Erythroblast (primary cell): ENCODE results near the gene RAP1GAP.

ENCODE experiments used
- DNase-seq, 2 experiments: peaks; one replicate each; lab custom pipeline; 2025; lab: John Stamatoyannopoulos, UW
- GATA1 ChIP-seq: IDR thresholded peaks from 2 replicates; pipeline ENCODE4 v1.6.1; 2011; ENCODE audit warnings: low read depth, mild to moderate bottlenecking, control low read depth, low read length, moderate library complexity
- POLR2A ChIP-seq: IDR thresholded peaks from 2 replicates; pipeline ENCODE4 v1.6.1; 2011; ENCODE audit warnings: mild to moderate bottlenecking, low read length

The RAP1GAP gene

DNA sequence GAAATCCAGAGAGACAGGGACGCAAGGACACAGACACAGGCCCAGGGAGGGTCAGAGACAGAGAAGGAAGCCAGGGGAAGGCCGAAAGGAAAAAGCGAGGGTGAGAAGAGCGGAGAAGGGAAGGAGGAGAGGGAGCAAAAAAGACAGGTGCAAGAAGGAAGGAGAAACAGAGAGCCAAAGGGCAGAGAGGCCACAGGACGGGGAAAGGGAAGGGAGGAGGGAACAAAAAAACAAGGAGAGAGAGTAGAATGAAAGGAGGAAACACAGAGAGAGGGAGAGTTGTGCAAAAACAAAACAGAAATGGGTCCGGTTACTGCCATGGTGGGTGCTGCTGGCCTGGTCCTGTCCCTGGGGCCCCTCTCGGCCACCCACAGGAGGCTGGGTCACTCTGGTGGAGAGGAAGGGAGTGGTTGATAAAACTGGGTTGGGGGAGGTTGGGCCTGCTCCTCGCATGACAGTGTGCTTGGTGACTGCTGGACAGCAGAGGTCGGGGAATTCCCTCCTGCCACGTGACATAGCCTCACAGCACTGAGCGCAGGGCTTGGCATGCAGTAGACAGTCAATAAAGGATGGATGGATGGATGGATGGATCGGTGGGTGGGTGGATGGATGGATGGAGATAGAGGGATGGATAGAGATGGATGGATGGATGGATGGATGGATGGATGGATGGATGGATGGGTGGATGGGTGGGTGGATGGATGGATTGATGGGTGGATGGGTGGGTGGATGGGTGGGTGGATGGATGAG lies 64.8 kb downstream of the RAP1GAP start:
- TF ChIP-seq POLR2A (no peak), GATA1 (no peak)
- no peak for DNase-seq

- TF ChIP-seq GATA1 = no peak
- TF ChIP-seq POLR2A = no peak
- DNase-seq = no peak
Measured at GRCh38 chr1:21603177-21604138, 65.7 kb downstream of the RAP1GAP start.

GRCh38 chr1:21601278-21602048 lies 67.7 kb downstream of the RAP1GAP start:
- no peak for TF ChIP-seq POLR2A
- TF ChIP-seq GATA1 = no peak

GRCh38 chr1:21599402-21599801 lies 69.8 kb downstream of the RAP1GAP start:
- no peak for DNase-seq
- no peak for TF ChIP-seq POLR2A
- TF ChIP-seq GATA1 = no peak

More at GRCh38 chr1:21601278-21602048, 67.7 kb downstream of the RAP1GAP start:
- no peak for DNase-seq

DNA sequence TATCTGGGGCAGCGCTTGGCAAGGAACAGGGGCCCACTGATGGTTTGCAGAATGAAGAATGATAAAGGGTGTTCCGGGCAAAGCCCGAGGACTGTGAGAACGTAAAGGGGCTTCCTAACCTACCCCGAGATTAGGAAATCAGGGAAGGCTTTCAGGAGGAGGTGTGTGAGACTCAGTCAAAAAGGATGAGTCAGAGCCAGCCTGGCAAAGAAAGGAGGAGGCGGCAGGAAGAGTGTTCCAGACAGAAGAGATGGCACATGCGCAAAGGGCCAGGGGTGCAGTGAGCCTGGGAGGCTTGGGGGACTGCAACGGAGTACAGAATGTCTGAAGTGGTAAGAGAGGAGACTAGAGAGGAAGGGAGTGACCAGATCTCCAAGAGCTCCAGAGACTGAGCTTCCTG lies 70.3 kb downstream of the RAP1GAP start:
- TF ChIP-seq POLR2A (no peak), GATA1 (no peak)
- no peak for DNase-seq

GRCh38 chr1:21598417-21598816 lies 70.7 kb downstream of the RAP1GAP start:
- TF ChIP-seq POLR2A (no peak), GATA1 (no peak)
- DNase-seq = no peak

- no peak for DNase-seq
- no peak for TF ChIP-seq GATA1
- TF ChIP-seq POLR2A = no peak
Measured at GRCh38 chr1:21597753-21598152, 71.4 kb downstream of the RAP1GAP start.

GRCh38 chr1:21596628-21597027 lies 72.5 kb downstream of the RAP1GAP start:
- no peak for DNase-seq
- TF ChIP-seq GATA1 (no peak), POLR2A (no peak)

GRCh38 chr1:21596174-21596573 lies 73.0 kb downstream of the RAP1GAP start:
- DNase-seq = no peak
- TF ChIP-seq GATA1 (no peak), POLR2A (no peak)

- TF ChIP-seq POLR2A (no peak), GATA1 (no peak)
- DNase-seq = peak in 1 of 2 experiments; percentile 76
Measured at GRCh38 chr1:21594935-21595897, 73.9 kb downstream of the RAP1GAP start.

DNA sequence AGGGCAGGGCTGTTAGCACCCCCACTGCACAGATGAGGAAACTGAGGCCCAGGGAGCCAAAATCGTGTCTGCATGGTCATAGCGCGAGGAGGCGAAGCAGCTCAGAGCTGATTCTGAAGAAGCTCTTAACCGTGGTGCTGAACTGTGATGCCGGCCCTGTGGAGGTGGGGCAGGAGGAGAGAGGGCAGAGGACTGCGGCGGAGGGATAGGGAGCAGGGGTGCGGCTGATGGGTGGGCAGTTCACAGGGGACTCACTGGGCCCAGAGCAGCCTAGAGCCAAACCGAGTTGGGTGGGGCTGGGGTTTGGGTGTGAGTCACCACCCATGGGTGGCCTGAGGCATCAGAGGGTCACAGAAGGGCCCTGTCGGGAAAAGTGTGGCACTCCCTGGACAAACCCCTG lies 74.7 kb downstream of the RAP1GAP start:
- TF ChIP-seq GATA1 = no peak
- TF ChIP-seq POLR2A = no peak
- DNase-seq = peak in 1 of 2 experiments; percentile 42

- no peak for TF ChIP-seq GATA1
- TF ChIP-seq POLR2A = no peak
- no peak for DNase-seq
Measured at GRCh38 chr1:21593231-21593630, 75.9 kb downstream of the RAP1GAP start.
